Ovary (tissue), 3 donors: ENCODE measurements around the gene RPL37A.

Experiments
- POLR2A ChIP-seq: fragments of 450-650 bp; IDR thresholded peaks from one replicate; pipeline ENCODE4 v1.6.1; 2017; ENCODE audit warnings: antibody characterized with exemption, mild to moderate bottlenecking, moderate library complexity
- TF ChIP-seq, protein P1 (sequence below), 3 donors: fragments of 450-650 bp in 2 of 3; fragments of 200-600 bp in 1 of 3; IDR thresholded peaks; one replicate each; pipeline versions ENCODE4 v1.5.1 to v1.8.0; 2016 to 2022; ENCODE audit warnings: antibody characterized with exemption in 3 of 3, mild to moderate bottlenecking in 1 of 3
- donor health status: DM: no; HTN: no; CAD: no.

DNA sequence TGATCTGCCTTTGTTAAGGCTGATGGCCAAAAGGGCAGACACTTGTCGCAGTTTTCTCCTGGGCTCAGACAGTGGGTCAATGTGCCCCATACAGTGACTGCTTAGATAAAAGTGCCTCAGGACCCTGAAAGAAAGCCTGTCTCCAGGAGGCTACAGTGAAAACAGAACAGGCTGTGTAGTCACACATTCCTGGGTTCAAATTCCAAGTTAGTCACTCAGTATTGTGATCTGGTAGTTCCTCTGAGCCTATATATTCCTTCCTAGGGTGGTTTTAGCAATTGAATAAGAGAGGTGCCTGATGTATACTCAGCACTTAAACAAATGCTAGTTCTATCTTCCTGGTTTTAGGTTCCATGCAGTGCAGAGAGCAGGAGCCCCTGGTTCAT lies 54.4 kb downstream of the RPL37A start:
- TF ChIP-seq, protein P1, sequence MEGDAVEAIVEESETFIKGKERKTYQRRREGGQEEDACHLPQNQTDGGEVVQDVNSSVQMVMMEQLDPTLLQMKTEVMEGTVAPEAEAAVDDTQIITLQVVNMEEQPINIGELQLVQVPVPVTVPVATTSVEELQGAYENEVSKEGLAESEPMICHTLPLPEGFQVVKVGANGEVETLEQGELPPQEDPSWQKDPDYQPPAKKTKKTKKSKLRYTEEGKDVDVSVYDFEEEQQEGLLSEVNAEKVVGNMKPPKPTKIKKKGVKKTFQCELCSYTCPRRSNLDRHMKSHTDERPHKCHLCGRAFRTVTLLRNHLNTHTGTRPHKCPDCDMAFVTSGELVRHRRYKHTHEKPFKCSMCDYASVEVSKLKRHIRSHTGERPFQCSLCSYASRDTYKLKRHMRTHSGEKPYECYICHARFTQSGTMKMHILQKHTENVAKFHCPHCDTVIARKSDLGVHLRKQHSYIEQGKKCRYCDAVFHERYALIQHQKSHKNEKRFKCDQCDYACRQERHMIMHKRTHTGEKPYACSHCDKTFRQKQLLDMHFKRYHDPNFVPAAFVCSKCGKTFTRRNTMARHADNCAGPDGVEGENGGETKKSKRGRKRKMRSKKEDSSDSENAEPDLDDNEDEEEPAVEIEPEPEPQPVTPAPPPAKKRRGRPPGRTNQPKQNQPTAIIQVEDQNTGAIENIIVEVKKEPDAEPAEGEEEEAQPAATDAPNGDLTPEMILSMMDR (IDR thresholded peaks at IDR 0.05), result no peak
- TF ChIP-seq POLR2A, result no peak
